ENCODE measurements around the gene PTGFR.

Gene PTGFR

DNA sequence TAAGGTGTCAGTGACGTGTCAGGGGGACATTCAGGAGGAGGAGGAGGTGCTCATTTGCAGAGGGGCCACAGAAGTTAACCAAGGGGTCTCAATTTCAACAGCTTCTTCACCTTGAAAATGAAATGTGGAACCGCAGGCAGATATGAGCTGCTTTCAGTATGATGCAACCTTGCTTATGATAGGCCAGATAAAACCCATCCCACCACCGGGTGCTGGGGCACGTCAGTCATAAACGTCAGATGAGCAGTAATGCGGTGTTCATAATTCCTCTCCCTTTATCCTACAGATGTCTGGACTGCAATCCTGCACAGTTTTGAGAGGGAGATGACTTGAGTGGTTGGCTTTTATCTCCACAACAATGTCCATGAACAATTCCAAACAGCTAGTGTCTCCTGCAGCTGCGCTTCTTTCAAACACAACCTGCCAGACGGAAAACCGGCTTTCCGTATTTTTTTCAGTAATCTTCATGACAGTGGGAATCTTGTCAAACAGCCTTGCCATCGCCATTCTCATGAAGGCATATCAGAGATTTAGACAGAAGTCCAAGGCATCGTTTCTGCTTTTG lies 1.7 kb downstream of the PTGFR start:
- no peak for ATAC-seq (replicated peaks)
- Mint-ChIP-seq H3K4me3 (no peak overlapping the region), H3K27ac (no peak overlapping the region), H3K36me3 (ENCODE audit: insufficient read depth) (no peaks in the 10 kb centered on the region), H3K9me3 (peaks cover 0 to 6% of the 10 kb centered on the region in 2 donors), H3K27me3 (peaks cover 12 to 35% of the 10 kb centered on the region in 2 donors), H3K4me1 (ENCODE audit: low read depth in 2 of 2) (peaks cover 0 to 4% of the 10 kb centered on the region in 2 donors)
- DNase-seq = no peak

DNA sequence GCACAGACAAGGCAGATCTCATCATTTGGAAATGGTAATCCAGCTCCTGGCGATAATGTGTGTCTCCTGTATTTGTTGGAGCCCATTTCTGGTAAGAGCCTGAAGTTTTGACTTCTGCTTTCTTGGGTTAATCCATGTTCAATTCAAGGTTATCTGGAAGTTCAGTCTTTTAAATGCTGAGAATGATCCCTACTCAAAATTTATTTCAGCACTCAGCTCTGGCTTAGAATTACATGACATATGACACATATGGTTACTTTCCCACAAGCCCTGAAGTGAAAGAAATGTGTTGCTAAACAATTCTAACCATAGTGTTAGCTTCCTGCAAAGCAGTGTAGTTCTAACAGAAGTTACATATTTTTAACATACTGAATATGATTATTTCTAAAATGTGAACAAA lies 2.7 kb downstream of the PTGFR start:
- H3K27me3 Mint-ChIP-seq = peaks cover 12 to 33% of the 10 kb centered on the region in 2 donors
- no peak overlapping the region for H3K27ac Mint-ChIP-seq
- H3K4me3 Mint-ChIP-seq = no peak overlapping the region
- H3K4me1 Mint-ChIP-seq (ENCODE audit: low read depth in 2 of 2) = peaks cover 0 to 4% of the 10 kb centered on the region in 2 donors
- H3K9me3 Mint-ChIP-seq = peaks cover 0 to 6% of the 10 kb centered on the region in 2 donors
- no peaks in the 10 kb centered on the region for H3K36me3 Mint-ChIP-seq (ENCODE audit: insufficient read depth)
- DNase-seq = no peak
- ATAC-seq (replicated peaks) = no peak

GRCh38 chr1:78497201-78497600 lies 6.4 kb downstream of the PTGFR start:
- no peak overlapping the region for H3K27ac Mint-ChIP-seq
- H3K4me3 Mint-ChIP-seq = no peak overlapping the region
- peaks cover 0 to 2% of the 10 kb centered on the region in 2 donors for H3K9me3 Mint-ChIP-seq
- DNase-seq = no peak
- no peaks in the 10 kb centered on the region for H3K4me1 Mint-ChIP-seq (ENCODE audit: low read depth in 2 of 2)
- ATAC-seq (replicated peaks) = no peak
- peaks cover 0 to 8% of the 10 kb centered on the region in 2 donors for H3K27me3 Mint-ChIP-seq
- H3K36me3 Mint-ChIP-seq (ENCODE audit: insufficient read depth) = no peaks in the 10 kb centered on the region

DNA sequence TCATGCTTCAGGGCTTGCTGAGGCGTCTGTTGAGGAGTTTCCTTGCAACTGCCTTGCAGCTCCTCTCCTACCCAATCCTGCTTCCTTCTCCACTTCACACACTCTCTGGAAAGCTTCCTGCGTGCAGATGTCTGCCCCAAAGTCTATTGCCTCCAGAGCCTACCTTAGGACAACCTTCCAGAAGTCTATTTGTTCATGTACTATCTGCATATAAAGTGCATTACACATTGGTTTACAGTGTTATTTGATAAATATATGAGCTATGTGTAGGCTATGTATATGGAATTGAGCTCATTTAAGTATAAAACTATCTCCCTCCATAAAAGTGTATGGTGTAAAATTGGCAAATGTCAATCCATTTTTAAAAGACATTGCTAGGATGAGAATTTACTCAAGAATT lies 9.8 kb downstream of the PTGFR start:
- ATAC-seq (replicated peaks) (no peak), DNase-seq (no peak)
- Mint-ChIP-seq H3K4me1 (ENCODE audit: low read depth in 2 of 2) (no peaks in the 10 kb centered on the region), H3K9me3 (no peaks in the 10 kb centered on the region), H3K27ac (no peak overlapping the region), H3K27me3 (peaks cover 0 to 8% of the 10 kb centered on the region in 2 donors), H3K36me3 (ENCODE audit: insufficient read depth) (no peaks in the 10 kb centered on the region), H3K4me3 (no peak overlapping the region)

GRCh38 chr1:78501203-78501602 lies 10.4 kb downstream of the PTGFR start:
- Mint-ChIP-seq H3K27me3 (peaks cover 0 to 8% of the 10 kb centered on the region in 2 donors), H3K9me3 (no peaks in the 10 kb centered on the region), H3K36me3 (ENCODE audit: insufficient read depth) (no peaks in the 10 kb centered on the region), H3K27ac (no peak overlapping the region), H3K4me3 (no peak overlapping the region), H3K4me1 (ENCODE audit: low read depth in 2 of 2) (no peaks in the 10 kb centered on the region)
- DNase-seq (no peak), ATAC-seq (replicated peaks) (no peak)

DNA sequence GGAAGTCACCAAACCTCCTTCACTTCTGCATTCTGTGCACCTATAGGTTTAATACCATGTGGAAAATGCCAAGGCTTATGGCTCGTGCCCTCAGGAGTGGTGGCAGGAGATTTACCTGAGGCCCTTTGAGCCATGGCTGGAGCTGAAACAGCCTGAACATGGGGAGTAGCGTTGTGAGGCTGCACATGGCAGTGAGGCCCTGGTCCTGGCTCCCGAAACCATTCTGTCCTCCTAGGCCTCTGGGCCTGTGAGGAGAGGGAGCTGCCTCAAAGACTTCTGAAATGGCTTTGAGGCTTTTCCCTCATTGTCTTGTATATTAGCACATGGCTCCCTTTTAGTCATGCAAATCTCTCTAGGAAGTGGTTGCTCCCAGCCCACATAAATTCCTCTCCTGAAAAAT lies 20.6 kb downstream of the PTGFR start:
- Mint-ChIP-seq H3K4me1 (ENCODE audit: low read depth in 2 of 2) (no peaks in the 10 kb centered on the region), H3K9me3 (peaks cover 8 to 16% of the 10 kb centered on the region in 2 donors), H3K27me3 (peaks cover 0 to 9% of the 10 kb centered on the region in 2 donors), H3K36me3 (ENCODE audit: insufficient read depth) (no peaks in the 10 kb centered on the region), H3K4me3 (no peak overlapping the region), H3K27ac (no peak overlapping the region)
- DNase-seq (no peak), ATAC-seq (replicated peaks) (no peak)

DNA sequence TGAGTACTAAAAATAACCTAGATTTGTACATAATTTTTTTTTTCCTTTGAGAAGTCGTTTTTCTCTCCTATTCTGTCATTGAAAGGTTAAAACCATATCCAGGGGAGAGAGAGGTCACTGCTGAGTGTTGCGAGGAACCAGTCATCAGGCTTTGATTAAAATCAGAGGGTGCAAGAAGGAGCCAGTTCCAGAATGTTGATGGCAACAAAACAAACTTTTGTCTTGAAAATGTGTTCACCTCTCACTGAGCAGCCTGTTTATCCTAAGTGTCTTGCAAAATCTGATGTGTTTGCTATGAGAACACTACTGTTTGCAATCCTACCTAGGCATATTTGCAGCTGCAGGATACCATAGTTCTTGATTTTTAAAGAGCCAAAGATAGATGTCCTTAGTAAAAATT lies 25.9 kb downstream of the PTGFR start:
- Mint-ChIP-seq H3K4me1 (ENCODE audit: low read depth in 2 of 2) (no peaks in the 10 kb centered on the region), H3K36me3 (ENCODE audit: insufficient read depth) (no peaks in the 10 kb centered on the region), H3K27me3 (peaks cover 0 to under 1% of the 10 kb centered on the region in 2 donors), H3K9me3 (peaks cover 7 to 9% of the 10 kb centered on the region in 2 donors), H3K27ac (no peak overlapping the region), H3K4me3 (no peak overlapping the region)
- DNase-seq (no peak), ATAC-seq (replicated peaks) (no peak)

GRCh38 chr1:78519446-78519845 lies 28.7 kb downstream of the PTGFR start:
- Mint-ChIP-seq H3K4me3 (no peak overlapping the region), H3K9me3 (peaks cover 0 to 2% of the 10 kb centered on the region in 2 donors), H3K27me3 (peaks cover 0 to 10% of the 10 kb centered on the region in 2 donors), H3K27ac (no peak overlapping the region), H3K36me3 (ENCODE audit: insufficient read depth) (no peaks in the 10 kb centered on the region), H3K4me1 (ENCODE audit: low read depth in 2 of 2) (no peaks in the 10 kb centered on the region)
- DNase-seq = no peak
- no peak for ATAC-seq (replicated peaks)

DNA sequence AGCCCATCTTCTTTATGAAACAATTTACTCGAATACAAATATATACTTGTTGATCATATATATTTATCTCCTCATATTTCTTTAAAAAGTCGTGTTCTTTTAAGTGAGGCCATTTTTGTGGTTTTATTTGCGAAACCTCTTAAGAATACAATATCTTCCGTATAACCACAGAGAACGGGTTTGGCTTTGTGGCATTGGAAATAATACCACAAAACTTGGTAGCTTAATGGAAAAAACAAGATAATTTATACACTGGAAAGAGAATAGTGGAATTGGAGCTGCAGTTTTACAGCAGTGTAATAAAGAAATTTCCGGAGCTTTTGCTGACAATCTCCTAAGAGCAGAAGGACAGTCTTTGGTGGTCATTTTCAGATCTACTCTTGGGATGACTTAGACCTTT lies 29.4 kb downstream of the PTGFR start:
- Mint-ChIP-seq H3K36me3 (ENCODE audit: insufficient read depth) (no peaks in the 10 kb centered on the region), H3K4me1 (ENCODE audit: low read depth in 2 of 2) (no peaks in the 10 kb centered on the region), H3K27me3 (peaks cover 0 to 10% of the 10 kb centered on the region in 2 donors), H3K4me3 (no peak overlapping the region), H3K27ac (no peak overlapping the region), H3K9me3 (peaks cover 0 to 2% of the 10 kb centered on the region in 2 donors)
- no peak for ATAC-seq (replicated peaks)
- DNase-seq = no peak

- Mint-ChIP-seq H3K36me3 (ENCODE audit: insufficient read depth) (no peaks in the 10 kb centered on the region), H3K4me1 (ENCODE audit: low read depth in 2 of 2) (no peaks in the 10 kb centered on the region), H3K27me3 (peaks cover 0 to 10% of the 10 kb centered on the region in 2 donors), H3K4me3 (no peak overlapping the region), H3K27ac (no peak overlapping the region), H3K9me3 (peaks cover 0 to 2% of the 10 kb centered on the region in 2 donors)
- no peak for ATAC-seq (replicated peaks)
- DNase-seq = no peak
Observed at GRCh38 chr1:78520843-78521242, 30.1 kb downstream of the PTGFR start.

GRCh38 chr1:78522136-78522535 lies 31.4 kb downstream of the PTGFR start:
- Mint-ChIP-seq H3K4me3 (no peak overlapping the region), H3K27ac (no peak overlapping the region), H3K4me1 (ENCODE audit: low read depth in 2 of 2) (no peaks in the 10 kb centered on the region), H3K36me3 (ENCODE audit: insufficient read depth) (no peaks in the 10 kb centered on the region), H3K27me3 (peaks cover 0 to 10% of the 10 kb centered on the region in 2 donors), H3K9me3 (peaks cover 0 to 2% of the 10 kb centered on the region in 2 donors)
- DNase-seq (no peak), ATAC-seq (replicated peaks) (no peak)

GRCh38 chr1:78526496-78526895 lies 35.7 kb downstream of the PTGFR start:
- no peak for DNase-seq
- H3K27me3 Mint-ChIP-seq = peaks cover 0 to 10% of the 10 kb centered on the region in 2 donors
- no peaks in the 10 kb centered on the region for H3K36me3 Mint-ChIP-seq (ENCODE audit: insufficient read depth)
- no peak overlapping the region for H3K27ac Mint-ChIP-seq
- no peak for ATAC-seq (replicated peaks)
- no peaks in the 10 kb centered on the region for H3K9me3 Mint-ChIP-seq
- H3K4me1 Mint-ChIP-seq (ENCODE audit: low read depth in 2 of 2) = no peaks in the 10 kb centered on the region
- no peak overlapping the region for H3K4me3 Mint-ChIP-seq

DNA sequence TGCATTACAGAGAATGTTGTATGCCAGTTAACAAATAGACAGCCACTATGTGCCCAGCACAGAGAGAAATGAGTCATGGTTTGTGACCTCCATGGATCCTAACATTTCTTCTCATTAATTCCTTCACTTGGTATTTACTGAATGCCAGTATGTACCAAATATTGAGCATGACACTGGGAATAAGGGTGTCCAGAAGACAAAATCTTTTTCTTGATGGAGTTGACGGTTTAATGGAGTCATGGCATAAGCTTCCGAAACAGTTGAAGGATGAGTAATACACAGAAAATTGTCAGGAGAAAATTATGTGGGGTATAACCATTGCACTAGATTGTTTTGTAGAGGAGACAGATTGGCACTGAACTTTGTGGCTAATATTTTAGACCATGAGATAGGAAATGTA lies 36.9 kb downstream of the PTGFR start:
- Mint-ChIP-seq H3K36me3 (ENCODE audit: insufficient read depth) (no peaks in the 10 kb centered on the region), H3K4me1 (ENCODE audit: low read depth in 2 of 2) (no peaks in the 10 kb centered on the region), H3K27ac (no peak overlapping the region), H3K27me3 (peaks cover 0 to under 1% of the 10 kb centered on the region in 2 donors), H3K9me3 (no peaks in the 10 kb centered on the region), H3K4me3 (no peak overlapping the region)
- DNase-seq = no peak
- ATAC-seq (replicated peaks) = no peak

DNA sequence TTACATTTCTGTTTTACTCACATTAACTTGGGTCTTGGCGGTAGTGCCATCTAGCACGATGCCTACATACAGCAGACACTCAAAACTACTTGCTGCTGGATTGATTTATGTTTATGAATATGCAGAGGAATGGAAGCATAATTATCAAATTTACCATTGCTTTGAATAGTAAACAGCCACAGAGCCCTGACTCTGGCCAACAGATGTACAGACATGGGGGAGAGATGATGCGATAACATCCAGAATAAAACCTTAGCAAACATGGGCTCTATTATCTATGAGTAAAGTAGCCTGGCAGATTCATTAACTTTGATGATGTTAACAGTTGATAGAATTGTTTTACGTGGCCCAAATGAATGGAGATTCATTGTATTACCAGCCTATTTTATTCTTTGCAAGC lies 42.8 kb downstream of the PTGFR start:
- ATAC-seq (replicated peaks) (no peak), DNase-seq (no peak)
- H3K4me1 Mint-ChIP-seq (ENCODE audit: low read depth in 2 of 2) = no peaks in the 10 kb centered on the region
- no peak overlapping the region for H3K4me3 Mint-ChIP-seq
- H3K27ac Mint-ChIP-seq = no peak overlapping the region
- no peaks in the 10 kb centered on the region for H3K36me3 Mint-ChIP-seq (ENCODE audit: insufficient read depth)
- H3K27me3 Mint-ChIP-seq = no peaks in the 10 kb centered on the region
- H3K9me3 Mint-ChIP-seq = peaks cover 3 to 7% of the 10 kb centered on the region in 2 donors

Data from effector memory CD8-positive, alpha-beta T cell (primary cell).